Activated CD8-positive, alpha-beta T cell treated with anti-CD3 and anti-CD28 coated beads for 36 hours (primary cell): Measurements from ENCODE around the gene PTPRN2. TPM values are rescaled to one million over a fixed set of nuclear protein-coding genes. Genes with fewer than 3 reads are reported as not detected.
A peak's percentile ranks its signal among the peaks of the same experiment; 100 is the strongest.

Experiments
- ATAC-seq: fragments of 200-7000 bp; cut with Tn5 transposase; one replicate; pipeline ENCODE4 v1.10.0; 2021; ENCODE audit warnings: mild to moderate bottlenecking, moderate library complexity
- CTCF ChIA-PET: fragments of 350-600 bp; sonication (Branson Sonifier 250); formaldehyde crosslinking; loops from one replicate; lab custom pipeline; 2021; ENCODE audit warnings: antibody characterized with exemption; lab: Charles Lee
- POLR2A ChIA-PET: fragments of 350-600 bp; sonication (Branson Sonifier 250); formaldehyde crosslinking; loops from one replicate; lab custom pipeline; 2021; ENCODE audit warnings: antibody characterized with exemption; lab: Charles Lee
- DNase-seq: peaks from one replicate; pipeline ENCODE4 v3.0.0-alpha.2; 2020
- H3K27ac Mint-ChIP-seq: one replicate; pipeline ENCODE4 v1.8.0; 2021; ENCODE audit warnings: mild to moderate bottlenecking, mixed read lengths
- H3K27me3 Mint-ChIP-seq: one replicate; pipeline ENCODE4 v1.8.0; 2021; ENCODE audit warnings: mixed read lengths
- H3K36me3 Mint-ChIP-seq: one replicate; pipeline ENCODE4 v1.8.0; 2021; ENCODE audit warnings: low read depth, mixed read lengths
- H3K4me1 Mint-ChIP-seq: one replicate; pipeline ENCODE4 v1.8.0; 2021; ENCODE audit warnings: low read depth, mixed read lengths
- H3K4me3 Mint-ChIP-seq: one replicate; pipeline ENCODE4 v1.8.0; 2021; ENCODE audit warnings: mild to moderate bottlenecking, moderate library complexity, mixed read lengths
- H3K9me3 Mint-ChIP-seq: one replicate; pipeline ENCODE4 v1.8.0; 2021; ENCODE audit warnings: mixed read lengths
- intact Hi-C: fragments of 100-400 bp; cut with micrococcal nuclease; formaldehyde crosslinking; loops from one replicate; pipeline ENCODE4 v1.10.0; 2022
- total RNA-seq, 2 experiments: library from RNA; stranded (reverse); gene quantifications; one replicate each; pipeline ENCODE4 v1.2.3, GENCODE V29; 2021
- TF ChIP-seq, protein P1 (sequence below): fragments of 200-600 bp; IDR thresholded peaks from one replicate; pipeline ENCODE4 v1.8.0; 2022; ENCODE audit warnings: antibody characterized with exemption, mild to moderate bottlenecking

Gene PTPRN2
- total RNA-seq, 2 experiments from 2014 or later, result 0.49 to 0.65 TPM

- ChIA-PET CTCF (interaction anchor here (1.1 kb wide), 1 partner anchor 22 kb away, joined by 3 read pairs; no protein-coding TSS in a partner anchor), POLR2A (no interaction called here)
- Mint-ChIP-seq H3K4me1 (peaks cover 34% of the 10 kb centered on the region), H3K36me3 (no peaks in the 10 kb centered on the region), H3K27ac (no peak overlapping the region), H3K4me3 (no peak overlapping the region), H3K27me3 (peaks cover 19% of the 10 kb centered on the region), H3K9me3 (peaks cover 8% of the 10 kb centered on the region)
- intact Hi-C loops, result no loop called here
- TF ChIP-seq, protein P1, sequence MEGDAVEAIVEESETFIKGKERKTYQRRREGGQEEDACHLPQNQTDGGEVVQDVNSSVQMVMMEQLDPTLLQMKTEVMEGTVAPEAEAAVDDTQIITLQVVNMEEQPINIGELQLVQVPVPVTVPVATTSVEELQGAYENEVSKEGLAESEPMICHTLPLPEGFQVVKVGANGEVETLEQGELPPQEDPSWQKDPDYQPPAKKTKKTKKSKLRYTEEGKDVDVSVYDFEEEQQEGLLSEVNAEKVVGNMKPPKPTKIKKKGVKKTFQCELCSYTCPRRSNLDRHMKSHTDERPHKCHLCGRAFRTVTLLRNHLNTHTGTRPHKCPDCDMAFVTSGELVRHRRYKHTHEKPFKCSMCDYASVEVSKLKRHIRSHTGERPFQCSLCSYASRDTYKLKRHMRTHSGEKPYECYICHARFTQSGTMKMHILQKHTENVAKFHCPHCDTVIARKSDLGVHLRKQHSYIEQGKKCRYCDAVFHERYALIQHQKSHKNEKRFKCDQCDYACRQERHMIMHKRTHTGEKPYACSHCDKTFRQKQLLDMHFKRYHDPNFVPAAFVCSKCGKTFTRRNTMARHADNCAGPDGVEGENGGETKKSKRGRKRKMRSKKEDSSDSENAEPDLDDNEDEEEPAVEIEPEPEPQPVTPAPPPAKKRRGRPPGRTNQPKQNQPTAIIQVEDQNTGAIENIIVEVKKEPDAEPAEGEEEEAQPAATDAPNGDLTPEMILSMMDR, result no peak
- no peak for ATAC-seq
- no peak for DNase-seq
These were observed 1091.0 kb downstream of the PTPRN2 start for GRCh38 chr7:157496416-157497275.

- Mint-ChIP-seq H3K4me3 (no peak overlapping the region), H3K36me3 (no peaks in the 10 kb centered on the region), H3K9me3 (peaks cover 12% of the 10 kb centered on the region), H3K27me3 (peaks cover 19% of the 10 kb centered on the region), H3K27ac (no peak overlapping the region), H3K4me1 (peaks cover 37% of the 10 kb centered on the region)
- POLR2A ChIA-PET, result interaction anchor here (1.2 kb wide), 1 partner anchor 9 kb away, joined by 4 read pairs; no protein-coding TSS in a partner anchor
- TF ChIP-seq, protein P1, result no peak
- ATAC-seq (peak; percentile 40), DNase-seq (peak; percentile 56)
- CTCF ChIA-PET, result interaction anchor here (1.0 kb wide), 1 partner anchor 21 kb away, joined by 3 read pairs; no protein-coding TSS in a partner anchor
- intact Hi-C loops, result no loop called here
These were observed 1092.0 kb downstream of the PTPRN2 start for GRCh38 chr7:157495594-157495993.

GRCh38 chr7:157495177-157495553 is 1092.5 kb downstream of the PTPRN2 start:
- H3K36me3 Mint-ChIP-seq, result no peaks in the 10 kb centered on the region
- POLR2A ChIA-PET, result interaction anchor here (1.2 kb wide), 1 partner anchor 9 kb away, joined by 4 read pairs; no protein-coding TSS in a partner anchor
- peaks cover 40% of the 10 kb centered on the region for H3K4me1 Mint-ChIP-seq
- no peak overlapping the region for H3K4me3 Mint-ChIP-seq
- DNase-seq, result peak; percentile 43
- peaks cover 19% of the 10 kb centered on the region for H3K27me3 Mint-ChIP-seq
- CTCF ChIA-PET, result interaction anchor here (1.0 kb wide), 1 partner anchor 21 kb away, joined by 3 read pairs; no protein-coding TSS in a partner anchor
- H3K27ac Mint-ChIP-seq, result no peak overlapping the region
- TF ChIP-seq, protein P1, result no peak
- H3K9me3 Mint-ChIP-seq, result peaks cover 14% of the 10 kb centered on the region
- intact Hi-C loops, result no loop called here
- ATAC-seq, result peak; percentile 31

GRCh38 chr7:157494506-157495176 is 1093.0 kb downstream of the PTPRN2 start:
- H3K4me1 Mint-ChIP-seq, result peaks cover 44% of the 10 kb centered on the region
- CTCF ChIA-PET, result interaction anchor here (2.5 kb wide), 1 partner anchor 20 kb away, joined by 7 read pairs; no protein-coding TSS in a partner anchor
- H3K4me3 Mint-ChIP-seq, result no peak overlapping the region

More at GRCh38 chr7:157494506-157495176, 1093.0 kb downstream of the PTPRN2 start:
- POLR2A ChIA-PET, result interaction anchor here (1.2 kb wide), 1 partner anchor 10 kb away, joined by 4 read pairs; no protein-coding TSS in a partner anchor
- DNase-seq (no peak), ATAC-seq (no peak)
- Mint-ChIP-seq H3K36me3 (no peaks in the 10 kb centered on the region), H3K27me3 (peaks cover 19% of the 10 kb centered on the region), H3K9me3 (peaks cover 14% of the 10 kb centered on the region), H3K27ac (no peak overlapping the region)
- intact Hi-C loops, result loop anchor here (5.0 kb wide), 1 partner anchor 78 kb away; no protein-coding TSS in a partner anchor
- TF ChIP-seq, protein P1, result no peak
